Large intestine (tissue), 3 donors: ENCODE data around the gene DCDC2. TPM values are rescaled to one million over a fixed set of nuclear protein-coding genes. Genes with fewer than 3 reads are reported as not detected.

ENCODE experiments used
- DNase-seq, 2 donors: peaks; one replicate each; pipeline versions ENCODE4 v3.0.0 to v3.0.0-alpha.2; 2013
- H3K27ac ChIP-seq: one replicate; pipeline ENCODE4 v1.5.1; 2013; ENCODE audit warnings: low read length
- H3K27me3 ChIP-seq: 2 replicates; pipeline ENCODE4 v1.6.1; 2013; ENCODE audit warnings: low read length; ENCODE audit not compliant: control insufficient read depth, insufficient read depth
- H3K36me3 ChIP-seq: 2 replicates; pipeline ENCODE4 v1.6.1; 2013; ENCODE audit warnings: low read length; ENCODE audit not compliant: control insufficient read depth, insufficient read depth
- H3K4me1 ChIP-seq: one replicate; pipeline ENCODE4 v1.6.1; 2013; ENCODE audit warnings: low read length; ENCODE audit not compliant: control insufficient read depth, insufficient read depth
- H3K4me3 ChIP-seq: one replicate; pipeline ENCODE4 v1.5.1; 2013; ENCODE audit warnings: low read length
- H3K9me3 ChIP-seq: one replicate; pipeline ENCODE4 v1.6.1; 2013; ENCODE audit warnings: mild to moderate bottlenecking, low read depth, low read length, moderate library complexity; ENCODE audit not compliant: control insufficient read depth
- WGBS: methylation state at CpG from one replicate; pipeline ENCODE4 v1.1.5; 2013; ENCODE audit warnings: low lambda C conversion rate; ENCODE audit not compliant: insufficient coverage; 5-methylcytosine and 5-hydroxymethylcytosine counted together
- polyA plus RNA-seq: library from polyadenylated mRNA; unstranded; fragments of 120-200 nt; gene quantifications from one replicate; pipeline ENCODE4 v1.2.1, GENCODE V29; 2013

Gene DCDC2
- polyA plus RNA-seq, 1 donor: 8.3 TPM

DNA sequence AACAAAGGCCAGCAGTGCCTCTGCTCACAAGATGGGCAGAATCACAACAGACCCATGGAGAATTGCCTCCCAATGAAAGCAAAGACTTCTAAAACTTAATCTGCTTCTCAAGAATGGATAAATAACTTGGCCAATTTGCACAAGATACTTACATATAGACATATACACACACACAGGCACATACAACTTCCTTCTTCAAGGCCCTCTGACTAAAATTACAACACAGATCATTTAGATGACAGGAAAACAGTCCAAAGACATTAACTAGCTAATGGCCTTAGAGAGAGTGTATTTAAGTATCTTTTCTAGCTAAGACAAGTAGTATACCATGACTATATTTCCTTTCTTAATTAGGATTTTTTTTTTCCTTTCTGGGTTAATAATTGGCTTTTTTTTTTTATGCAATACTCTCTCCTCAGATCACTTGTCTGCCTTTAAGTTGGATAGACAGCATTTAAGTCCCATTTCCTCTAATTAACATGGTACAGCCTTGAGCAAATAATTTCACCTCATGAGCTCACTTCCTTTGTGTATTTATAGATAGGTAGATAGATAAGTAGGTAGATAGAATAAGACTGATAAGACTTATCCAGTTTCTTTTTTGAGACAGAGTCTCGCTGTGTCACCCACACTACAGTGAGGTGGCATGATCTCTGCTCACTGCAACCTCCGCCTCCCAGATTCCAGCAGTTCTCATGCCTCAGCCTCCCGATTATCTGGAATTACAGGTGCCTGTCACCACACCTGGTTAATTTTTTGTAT lies 161.8 kb downstream of the DCDC2 start:
- Histone ChIP-seq H3K36me3 (no peaks in the 10 kb centered on the region), H3K27ac (peak overlapping the region; percentile 45), H3K4me3 (no peak overlapping the region), H3K9me3 (no peaks in the 10 kb centered on the region), H3K4me1 (peaks cover 10% of the 10 kb centered on the region), H3K27me3 (no peaks in the 10 kb centered on the region)
- peak in 1 of 2 donors; percentile 6 for DNase-seq
- WGBS: no CpG with 5 or more reads among the region's 3 CpGs

DNA sequence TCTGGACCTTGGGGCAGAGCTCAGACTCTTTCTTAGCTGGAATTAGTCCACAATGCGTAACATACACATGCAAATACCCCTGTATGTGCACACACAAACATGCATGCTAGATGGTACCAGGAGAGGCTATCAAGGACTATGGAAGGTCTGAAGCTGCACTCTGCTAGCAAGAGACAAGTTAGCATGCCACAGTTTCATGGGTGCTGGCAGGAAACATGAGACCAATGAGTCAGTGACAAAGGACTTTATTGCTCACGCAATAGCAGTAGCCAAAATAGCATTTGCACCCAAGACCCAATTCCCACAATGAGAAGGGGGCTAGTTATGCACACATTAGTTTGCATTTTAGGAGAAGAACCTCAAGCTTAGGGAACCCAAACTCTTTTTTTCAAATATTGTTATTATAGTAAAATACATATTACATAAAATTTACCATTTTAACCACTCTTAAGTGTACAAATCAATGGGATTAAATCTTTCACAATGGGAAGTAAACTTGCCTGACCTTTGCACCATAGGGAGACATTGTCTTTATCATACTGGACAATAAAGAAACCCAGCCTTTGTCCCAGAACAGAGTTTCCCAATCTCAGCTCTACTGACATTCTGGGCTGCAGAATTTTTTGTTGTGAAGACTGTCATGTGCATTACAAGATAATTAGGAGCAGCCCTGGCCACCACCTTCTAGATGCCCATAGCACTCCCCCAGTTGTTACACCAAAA lies 162.7 kb downstream of the DCDC2 start:
- Histone ChIP-seq H3K27ac (no peak overlapping the region), H3K36me3 (no peaks in the 10 kb centered on the region)

DNA sequence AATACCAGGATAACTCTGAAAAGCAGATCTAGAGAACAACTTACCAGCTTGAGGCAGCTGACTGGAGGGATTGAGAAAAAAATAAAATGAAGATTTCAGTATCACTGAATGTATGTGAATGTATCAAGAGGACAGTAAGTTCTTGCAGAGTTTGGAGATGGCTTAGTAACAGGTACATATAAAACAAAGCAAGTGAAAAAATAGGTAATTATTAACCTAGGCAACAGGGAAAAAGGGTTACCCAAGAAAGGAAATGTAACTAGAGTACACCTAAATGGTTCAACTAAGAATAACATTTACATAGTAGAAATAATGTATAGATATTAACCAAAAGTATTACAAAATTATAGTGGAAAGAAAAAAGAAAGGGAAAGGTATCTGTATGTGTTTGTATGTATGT lies 164.5 kb downstream of the DCDC2 start:
- Histone ChIP-seq H3K27me3 (no peaks in the 10 kb centered on the region), H3K4me1 (peaks cover 10% of the 10 kb centered on the region), H3K27ac (no peak overlapping the region), H3K36me3 (no peaks in the 10 kb centered on the region), H3K9me3 (no peaks in the 10 kb centered on the region), H3K4me3 (no peak overlapping the region)
- no peak for DNase-seq

More for the DNA sequence above, 162.7 kb downstream of the DCDC2 start:
- WGBS: no CpG with 5 or more reads among the region's 2 CpGs
- peak in 1 of 2 donors; percentile 48 for DNase-seq
- H3K4me3 ChIP-seq: no peak overlapping the region
- no peaks in the 10 kb centered on the region for H3K9me3 ChIP-seq
- H3K4me1 ChIP-seq: peaks cover 10% of the 10 kb centered on the region
- H3K27me3 ChIP-seq: no peaks in the 10 kb centered on the region

DNA sequence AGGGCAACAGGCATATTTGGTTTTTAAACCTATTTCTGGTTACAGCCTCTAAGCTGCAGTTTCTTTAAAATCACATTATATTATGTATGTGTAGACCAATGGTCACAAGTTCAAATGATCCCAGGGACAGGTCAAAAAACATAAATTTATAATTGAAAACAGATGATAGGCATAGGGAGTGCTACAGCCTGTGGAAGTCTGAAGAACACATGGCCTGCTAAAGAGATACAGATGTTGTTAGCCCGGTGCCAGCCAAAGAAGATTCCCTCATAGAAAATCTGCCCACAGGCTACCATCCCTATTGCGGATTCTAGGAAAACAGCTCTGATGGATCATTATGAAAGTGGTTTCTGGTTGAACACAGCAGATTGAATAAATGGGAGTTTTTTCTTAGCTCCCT lies 166.5 kb downstream of the DCDC2 start:
- Histone ChIP-seq H3K4me1 (peaks cover 10% of the 10 kb centered on the region), H3K27ac (no peak overlapping the region), H3K9me3 (no peaks in the 10 kb centered on the region), H3K27me3 (no peaks in the 10 kb centered on the region), H3K36me3 (no peaks in the 10 kb centered on the region), H3K4me3 (no peak overlapping the region)
- no peak for DNase-seq
- no CpG with 5 or more reads among the region's 2 CpGs for WGBS

DNA sequence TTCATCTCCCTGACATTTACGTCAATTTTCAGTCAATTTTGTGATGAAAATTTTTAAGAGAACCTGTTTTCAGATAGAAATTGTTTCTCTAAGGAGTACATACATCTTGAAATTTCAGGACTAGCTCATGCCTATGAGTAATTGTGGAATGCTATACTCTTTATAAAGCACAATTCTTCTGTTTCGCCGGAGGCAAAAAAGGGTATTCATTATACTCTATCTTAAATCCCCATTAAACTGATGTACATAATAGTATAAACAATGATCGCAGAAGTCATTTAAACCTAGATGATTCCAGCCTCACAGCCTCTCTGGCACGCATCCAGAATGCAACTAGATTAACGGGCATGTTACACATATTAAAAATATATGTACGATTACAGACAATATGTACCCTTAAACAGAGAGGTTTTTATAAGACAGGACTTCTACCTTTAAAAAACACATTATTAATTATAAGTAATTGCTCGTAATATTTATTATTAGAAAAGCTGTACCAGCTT lies 169.2 kb downstream of the DCDC2 start:
- Histone ChIP-seq H3K9me3 (no peaks in the 10 kb centered on the region), H3K27ac (no peak overlapping the region), H3K4me3 (no peak overlapping the region), H3K4me1 (no peaks in the 10 kb centered on the region), H3K36me3 (no peaks in the 10 kb centered on the region), H3K27me3 (no peaks in the 10 kb centered on the region)
- WGBS: 84% methylated on average over 6 of the region's 8 CpGs
- no peak for DNase-seq

DNA sequence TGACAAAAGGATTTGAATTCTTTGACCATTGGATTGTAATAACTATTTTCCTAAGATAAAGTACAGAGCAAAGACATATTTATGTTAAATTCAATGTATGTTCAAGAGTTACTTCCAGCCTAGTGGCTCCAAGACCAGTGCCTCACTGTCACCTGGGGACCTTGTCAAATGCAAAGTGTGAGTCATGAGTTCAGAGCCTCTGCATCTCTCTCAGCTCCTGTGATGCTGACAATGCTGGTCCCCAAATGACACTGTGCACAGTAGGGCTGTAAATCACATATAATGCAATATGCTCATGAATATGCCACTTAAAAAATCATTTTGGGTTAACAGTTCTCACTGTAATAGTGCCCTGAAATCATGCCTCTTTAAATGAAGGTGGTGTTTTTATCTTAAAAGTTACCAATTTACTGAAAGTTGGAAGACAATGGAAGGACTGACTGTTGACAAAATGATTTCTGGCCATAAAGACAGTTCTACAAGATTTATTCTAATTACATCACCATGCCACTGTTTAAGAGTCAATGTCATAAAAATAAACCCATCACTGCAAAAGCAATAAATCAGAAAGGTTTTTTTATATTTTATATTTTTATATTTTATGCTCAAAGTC lies 169.8 kb downstream of the DCDC2 start:
- Histone ChIP-seq H3K4me1 (no peaks in the 10 kb centered on the region), H3K9me3 (no peaks in the 10 kb centered on the region), H3K27ac (no peak overlapping the region), H3K27me3 (no peaks in the 10 kb centered on the region), H3K36me3 (no peaks in the 10 kb centered on the region), H3K4me3 (no peak overlapping the region)
- no peak for DNase-seq

DNA sequence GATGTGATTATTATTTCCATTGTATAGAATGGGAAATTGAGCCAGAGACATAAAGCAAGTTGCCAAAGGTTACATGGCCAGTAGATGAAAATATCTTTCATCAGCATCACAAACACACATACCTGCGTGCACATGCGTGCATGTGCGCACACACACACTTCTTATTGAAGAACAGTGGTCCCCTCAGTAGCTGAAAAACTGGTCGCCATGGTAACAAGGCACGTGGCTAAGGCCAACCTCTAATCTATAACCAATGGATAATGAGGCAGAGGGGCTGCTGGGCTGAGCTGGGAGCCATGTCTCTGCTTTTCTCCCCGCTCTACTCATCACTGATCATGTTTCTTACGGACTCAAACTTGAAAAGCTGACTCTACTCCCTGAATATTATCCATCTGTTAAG lies 171.5 kb downstream of the DCDC2 start:
- Histone ChIP-seq H3K27me3 (no peaks in the 10 kb centered on the region), H3K27ac (no peak overlapping the region), H3K4me1 (no peaks in the 10 kb centered on the region), H3K9me3 (no peaks in the 10 kb centered on the region), H3K4me3 (no peak overlapping the region), H3K36me3 (no peaks in the 10 kb centered on the region)
- DNase-seq: no peak
- no CpG with 5 or more reads among the region's 7 CpGs for WGBS

DNA sequence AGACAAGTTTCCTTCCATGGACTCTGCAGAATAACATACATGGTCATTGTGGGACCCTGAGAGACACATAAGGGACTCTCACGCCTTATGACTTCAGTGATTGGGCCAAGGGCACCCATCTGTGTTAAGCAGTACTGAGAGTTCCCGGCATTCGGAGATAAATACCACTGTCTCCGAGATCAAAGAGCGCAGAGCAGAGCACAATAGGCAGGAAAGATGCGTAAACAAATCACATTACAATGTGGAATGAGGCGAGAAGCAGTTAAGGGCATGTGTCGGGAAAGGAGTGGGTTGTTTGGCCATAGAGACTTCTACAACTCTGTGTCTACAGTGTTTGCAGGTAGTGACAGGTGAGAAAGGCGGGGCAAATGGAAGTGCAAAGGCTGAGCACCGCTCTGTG lies 174.3 kb downstream of the DCDC2 start:
- H3K4me3 ChIP-seq: no peak overlapping the region
- WGBS: 87% methylated on average over 3 of the region's 10 CpGs

DNA sequence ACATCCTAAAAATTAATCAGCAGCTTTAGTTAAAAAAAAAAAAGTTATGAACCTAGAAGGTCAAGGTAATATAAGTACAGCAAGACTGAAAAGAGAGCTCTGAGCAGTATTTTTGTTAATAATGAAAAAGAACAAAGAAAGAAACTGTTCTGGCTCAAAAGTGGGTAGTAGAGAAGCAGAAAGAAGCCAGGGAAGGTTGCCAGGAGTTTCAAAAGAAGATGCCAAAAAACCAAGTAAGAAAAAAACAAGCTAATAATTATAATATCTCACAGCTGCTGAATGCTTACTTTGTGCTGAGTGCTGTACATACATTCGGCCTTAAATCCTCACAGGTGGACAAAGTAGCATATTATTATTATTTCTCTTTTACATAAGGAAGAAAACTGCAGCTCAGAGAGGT lies 200.0 kb downstream of the DCDC2 start:
- 80% methylated on average over 1 of the region's 1 CpG for WGBS
- Histone ChIP-seq H3K4me3 (no peak overlapping the region), H3K27me3 (no peaks in the 10 kb centered on the region), H3K9me3 (no peaks in the 10 kb centered on the region), H3K27ac (no peak overlapping the region), H3K4me1 (no peaks in the 10 kb centered on the region), H3K36me3 (no peaks in the 10 kb centered on the region)
- DNase-seq: no peak

More for the DNA sequence above, 174.3 kb downstream of the DCDC2 start:
- Histone ChIP-seq H3K27me3 (no peaks in the 10 kb centered on the region), H3K4me1 (no peaks in the 10 kb centered on the region), H3K36me3 (no peaks in the 10 kb centered on the region), H3K27ac (no peak overlapping the region), H3K9me3 (no peaks in the 10 kb centered on the region)
- DNase-seq: no peak

DNA sequence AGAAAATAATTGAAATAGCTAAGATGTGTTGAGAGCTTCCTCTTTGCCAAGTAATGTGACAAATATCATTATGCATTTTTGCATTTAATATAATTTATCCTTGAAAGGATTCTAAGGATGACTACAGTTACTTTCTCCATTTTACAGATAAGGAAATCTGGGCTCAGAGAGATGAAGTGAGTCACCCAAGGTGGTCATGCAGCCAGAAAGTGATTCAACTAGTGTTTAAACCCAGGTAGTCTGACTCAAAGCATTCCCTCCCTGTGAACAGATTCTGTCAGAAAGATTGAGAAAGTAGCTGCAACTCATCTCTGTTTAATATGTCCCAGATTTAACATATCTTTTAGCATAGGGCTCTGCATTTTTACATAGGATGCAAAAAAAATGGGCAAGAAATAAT lies 203.7 kb downstream of the DCDC2 start:
- Histone ChIP-seq H3K4me3 (no peak overlapping the region), H3K4me1 (no peaks in the 10 kb centered on the region), H3K9me3 (peaks cover 4% of the 10 kb centered on the region), H3K27me3 (no peaks in the 10 kb centered on the region), H3K27ac (no peak overlapping the region), H3K36me3 (no peaks in the 10 kb centered on the region)
- DNase-seq: no peak
